ENCODE data around the gene NFILZ. TPM values are rescaled to one million over a fixed set of nuclear protein-coding genes. Genes with fewer than 3 reads are reported as not detected.
"Not testable (repeated sequence)": the region's sequence is repeated elsewhere in the genome, so short reads cannot be mapped to it uniquely, and the experiment has no call there.

NFILZ gene
- total and polyA plus RNA-seq, 2 of the 8 experiments (the other 6 are each of a cell fraction or from before 2014, with no cell fraction given): not detected

- H3K79me1 ChIP-seq (ENCODE audit: low read depth, low read length); H3K79me2 ChIP-seq (ENCODE audit: control insufficient read depth in 1 of 2, insufficient read depth in 2 of 2, low read length in 2 of 2); H3K4me3 ChIP-seq (ENCODE audit: extremely low read depth in 1 of 4, insufficient read depth in 2 of 4, low read depth in 3 of 4, low read length in 4 of 4); H3K36me3 ChIP-seq (ENCODE audit: control insufficient read depth in 2 of 4, insufficient read depth in 4 of 4, low read length in 3 of 4); H3K9me3 ChIP-seq (ENCODE audit: insufficient read depth in 2 of 2, low read depth in 1 of 2, low read length in 1 of 2); H3K18ac ChIP-seq (ENCODE audit: extremely low read depth, low read length); H2BK5ac ChIP-seq (ENCODE audit: low read depth, low read length); H4K91ac ChIP-seq (replicated peaks; ENCODE audit: insufficient read length, low read length); H3K27ac ChIP-seq (ENCODE audit: low read depth, low read length); H3K56ac ChIP-seq (replicated peaks; ENCODE audit: insufficient read length, low read depth, low read length); FAIRE-seq; H3K27me3 ChIP-seq (replicated peaks in 1 of 4; ENCODE audit: control insufficient read depth in 3 of 4, extremely low read depth in 1 of 4, insufficient read depth in 3 of 4, low read length in 3 of 4); H3K23ac ChIP-seq (ENCODE audit: insufficient read length); H4K20me1 ChIP-seq (replicated peaks in 1 of 2; ENCODE audit: control insufficient read depth in 1 of 2, insufficient read depth in 2 of 2, low read length in 2 of 2); DNase-seq (ENCODE audit: low read depth in 1 of 2, low spot score in 2 of 2); H2BK120ac ChIP-seq (replicated peaks; ENCODE audit: low read depth, low read length); H2BK20ac ChIP-seq (ENCODE audit: low read length); H4K5ac ChIP-seq (ENCODE audit: insufficient read length, low read depth, low read length); H3K14ac ChIP-seq (ENCODE audit: insufficient read length); H3K23me2 ChIP-seq (ENCODE audit: low read depth, low read length); H3K4me1 ChIP-seq (replicated peaks in 1 of 4; ENCODE audit: control insufficient read depth in 3 of 4, insufficient read depth in 4 of 4, low read length in 3 of 4); H3K4me2 ChIP-seq (ENCODE audit: insufficient read depth in 1 of 2, low read depth in 2 of 2, low read length in 2 of 2); H3K4ac ChIP-seq (replicated peaks; ENCODE audit: insufficient read length, low read depth, low read length); H3K9ac ChIP-seq (replicated peaks in 1 of 4; ENCODE audit: extremely low read depth in 1 of 4, low read depth in 3 of 4, low read length in 3 of 4); H2BK12ac ChIP-seq (ENCODE audit: low read depth, low read length); H2AK5ac ChIP-seq (ENCODE audit: low read depth, low read length); H2AFZ ChIP-seq (ENCODE audit: low read length); H4K8ac ChIP-seq (ENCODE audit: extremely low read depth, insufficient read depth, low read length): not testable (repeated sequence)
- POLR2A ChIA-PET (ENCODE audit: partially characterized antibody): interaction anchor here (0.9 to 1.6 kb wide), 3 partner anchors 8 to 25 kb away, joined by 3 to 4 read pairs (median 3); no protein-coding TSS in a partner anchor
- 0 out of 2 replicates have a peak overlapping the region, but pooled peaks have one; percentile 29 for H2BK15ac ChIP-seq (ENCODE audit: low read length)
- 80% methylated on average over 15 of the region's 15 CpGs; no CpG with 5 or more reads in 1 of the 2 experiments for WGBS, 2 experiments (ENCODE audit: extremely low coverage in 1 of 2, insufficient coverage in 1 of 2, insufficient read length in 1 of 2, insufficient replicate concordance in 2 of 2, low coverage in 1 of 2, low lambda C conversion rate in 2 of 2, missing lambda C conversion rate in 1 of 2)
- CTCF ChIA-PET (ENCODE audit: partially characterized antibody): interaction anchor here (1.2 to 6.0 kb wide), 7 partner anchors 12 to 876 kb away, joined by 3 to 26 read pairs (median 5); no protein-coding TSS in a partner anchor
Measured at GRCh38 chr19:8617325-8617724, 13.1 kb upstream of the NFILZ start.

Data from H1 (cell line).